ENCODE measurements around the gene KIF1A. TPM values are rescaled to one million over a fixed set of nuclear protein-coding genes. Genes with fewer than 3 reads are reported as not detected.

KIF1A gene
- total and polyA plus RNA-seq, 2 of the 8 experiments (the other 6 are each of a cell fraction or from before 2014, with no cell fraction given) = 61.3 to 281 TPM

DNA sequence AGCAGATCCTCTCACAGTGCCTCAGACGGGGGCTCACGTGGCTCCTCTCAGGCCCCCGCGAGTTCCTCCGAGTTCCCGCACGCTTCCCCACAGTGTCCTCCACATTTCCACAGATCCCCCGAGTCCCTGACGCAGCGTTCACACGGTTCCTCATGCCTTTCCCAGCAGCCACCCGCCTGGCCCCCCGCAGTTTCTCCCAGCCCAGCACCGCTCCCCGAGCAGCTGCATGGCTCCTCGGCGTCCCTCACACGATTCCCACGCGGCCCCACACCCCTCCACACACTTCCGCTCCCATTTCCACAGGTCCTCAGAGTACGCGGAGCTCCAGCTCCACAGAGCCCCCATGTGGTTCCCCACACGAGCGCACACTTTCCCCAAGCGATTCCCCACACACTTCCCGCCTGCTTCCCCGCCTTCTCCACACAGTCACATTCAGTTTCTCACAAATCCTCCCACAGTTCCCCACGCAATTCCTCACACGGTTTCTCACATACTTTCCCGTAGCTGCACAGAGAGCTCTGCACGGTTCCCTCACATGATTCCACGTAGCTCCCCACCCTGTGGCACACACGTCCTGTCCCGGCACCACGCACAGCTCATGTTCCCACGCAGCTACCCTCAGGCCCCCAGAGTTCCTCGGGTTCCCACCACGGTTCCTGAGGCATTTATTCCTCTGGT, 39.9 kb downstream of the KIF1A start:
- Histone ChIP-seq H3K4me3 (ENCODE audit: extremely low read depth in 1 of 4, insufficient read depth in 2 of 4, low read depth in 3 of 4, low read length in 4 of 4) (no peak overlapping the region), H2BK120ac (replicated peaks; ENCODE audit: low read depth, low read length) (no peak overlapping the region), H3K36me3 (ENCODE audit: control insufficient read depth in 2 of 4, insufficient read depth in 4 of 4, low read length in 3 of 4) (peaks cover 10 to 58% (median 46%) of the 10 kb centered on the region in 4 experiments), H3K79me2 (ENCODE audit: control insufficient read depth in 1 of 2, insufficient read depth in 2 of 2, low read length in 2 of 2) (peaks cover 0 to 7% of the 10 kb centered on the region in 2 experiments; a peak in 1 of 4 replicates), H3K18ac (ENCODE audit: extremely low read depth, low read length) (no peak overlapping the region), H3K27me3 (replicated peaks in 1 of 4; ENCODE audit: control insufficient read depth in 3 of 4, extremely low read depth in 1 of 4, insufficient read depth in 3 of 4, low read length in 3 of 4) (no peaks in the 10 kb centered on the region), H3K27ac (ENCODE audit: low read depth, low read length) (no peak overlapping the region), H2BK12ac (ENCODE audit: low read depth, low read length) (no peak overlapping the region), H3K9ac (replicated peaks in 1 of 4; ENCODE audit: extremely low read depth in 1 of 4, low read depth in 3 of 4, low read length in 3 of 4) (no peak overlapping the region; a peak in 1 of 7 replicates), H3K23ac (ENCODE audit: insufficient read length) (no peak overlapping the region), H3K56ac (replicated peaks; ENCODE audit: insufficient read length, low read depth, low read length) (no peak overlapping the region), H3K79me1 (ENCODE audit: low read depth, low read length) (peaks cover 7% of the 10 kb centered on the region), H3K4me1 (replicated peaks in 1 of 4; ENCODE audit: control insufficient read depth in 3 of 4, insufficient read depth in 4 of 4, low read length in 3 of 4) (peaks cover 0 to 2% (median 0%) of the 10 kb centered on the region in 4 experiments; a peak in 3 of 7 replicates), H4K5ac (ENCODE audit: insufficient read length, low read depth, low read length) (no peak overlapping the region), H3K9me3 (ENCODE audit: insufficient read depth in 2 of 2, low read depth in 1 of 2, low read length in 1 of 2) (no peaks in the 10 kb centered on the region), H2AK5ac (ENCODE audit: low read depth, low read length) (no peak overlapping the region), H3K4ac (replicated peaks; ENCODE audit: insufficient read length, low read depth, low read length) (no peak overlapping the region), H4K91ac (replicated peaks; ENCODE audit: insufficient read length, low read length) (no peak overlapping the region), H3K14ac (ENCODE audit: insufficient read length) (no peak overlapping the region), H4K8ac (ENCODE audit: extremely low read depth, insufficient read depth, low read length) (no peak overlapping the region), H2BK15ac (ENCODE audit: low read length) (no peak overlapping the region), H3K23me2 (ENCODE audit: low read depth, low read length) (peaks cover 5% of the 10 kb centered on the region; the same call in 1 of the 2 replicates), H3K4me2 (ENCODE audit: insufficient read depth in 1 of 2, low read depth in 2 of 2, low read length in 2 of 2) (no peak overlapping the region), H2BK20ac (ENCODE audit: low read length) (no peak overlapping the region), H2BK5ac (ENCODE audit: low read depth, low read length) (no peak overlapping the region; the same call in 1 of the 2 replicates), H2AFZ (ENCODE audit: low read length) (no peak overlapping the region), H4K20me1 (replicated peaks in 1 of 2; ENCODE audit: control insufficient read depth in 1 of 2, insufficient read depth in 2 of 2, low read length in 2 of 2) (peaks cover 17 to 23% of the 10 kb centered on the region in 2 experiments)
- TF ChIP-seq, protein P1, sequence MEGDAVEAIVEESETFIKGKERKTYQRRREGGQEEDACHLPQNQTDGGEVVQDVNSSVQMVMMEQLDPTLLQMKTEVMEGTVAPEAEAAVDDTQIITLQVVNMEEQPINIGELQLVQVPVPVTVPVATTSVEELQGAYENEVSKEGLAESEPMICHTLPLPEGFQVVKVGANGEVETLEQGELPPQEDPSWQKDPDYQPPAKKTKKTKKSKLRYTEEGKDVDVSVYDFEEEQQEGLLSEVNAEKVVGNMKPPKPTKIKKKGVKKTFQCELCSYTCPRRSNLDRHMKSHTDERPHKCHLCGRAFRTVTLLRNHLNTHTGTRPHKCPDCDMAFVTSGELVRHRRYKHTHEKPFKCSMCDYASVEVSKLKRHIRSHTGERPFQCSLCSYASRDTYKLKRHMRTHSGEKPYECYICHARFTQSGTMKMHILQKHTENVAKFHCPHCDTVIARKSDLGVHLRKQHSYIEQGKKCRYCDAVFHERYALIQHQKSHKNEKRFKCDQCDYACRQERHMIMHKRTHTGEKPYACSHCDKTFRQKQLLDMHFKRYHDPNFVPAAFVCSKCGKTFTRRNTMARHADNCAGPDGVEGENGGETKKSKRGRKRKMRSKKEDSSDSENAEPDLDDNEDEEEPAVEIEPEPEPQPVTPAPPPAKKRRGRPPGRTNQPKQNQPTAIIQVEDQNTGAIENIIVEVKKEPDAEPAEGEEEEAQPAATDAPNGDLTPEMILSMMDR (IDR thresholded peaks at IDR 0.05; ENCODE audit: control extremely low read depth in 1 of 3, insufficient read depth in 1 of 3, low read depth in 1 of 3, low read length in 3 of 3) = peak in 1 of 3 experiments; percentile 2; a peak in 1 of 4 replicates
- TF ChIP-seq SP1 (IDR thresholded peaks at IDR 0.05; ENCODE audit: low read depth, low read length) (no peak), POU5F1 (IDR thresholded peaks at IDR 0.05; ENCODE audit: low read depth, low read length) (no peak), HDAC6 (IDR thresholded peaks at IDR 0.05; ENCODE audit: low read depth, low read length) (no peak), CHD1 (IDR thresholded peaks at IDR 0.05; ENCODE audit: low read depth, low read length) (no peak), EP300 (IDR thresholded peaks at IDR 0.05; ENCODE audit: borderline replicate concordance in 1 of 2, low read depth in 2 of 2, low read length in 2 of 2) (no peak)
- ChIA-PET POLR2A (ENCODE audit: partially characterized antibody) (interaction anchor here (1.3 to 20.0 kb wide), 10 partner anchors 12 to 64 kb away, joined by 4 to 291 read pairs (median 12); partner anchors contain the start of gene KIF1A), CTCF (ENCODE audit: partially characterized antibody) (interaction anchor here (0.6 to 1.8 kb wide), 11 partner anchors 8 to 118 kb away, joined by 3 to 8 read pairs (median 3); no protein-coding TSS in a partner anchor)
- FAIRE-seq = no peak
- DNase-seq (ENCODE audit: low read depth in 1 of 2, low spot score in 2 of 2) = no peak
- WGBS, 2 experiments (ENCODE audit: extremely low coverage in 1 of 2, insufficient coverage in 1 of 2, insufficient read length in 1 of 2, insufficient replicate concordance in 2 of 2, low coverage in 1 of 2, low lambda C conversion rate in 2 of 2, missing lambda C conversion rate in 1 of 2) = 91% methylated on average over 38 of the region's 39 CpGs; no CpG with 5 or more reads in 1 of the 2 experiments
